UCSD-AML1 (cell line): ENCODE measurements around the gene CRACR2B.

Source experiments
- DNase-seq: peaks from one replicate; lab custom pipeline; 2025; ENCODE audit not compliant: unreplicated experiment; lab: John Stamatoyannopoulos, UW

Gene CRACR2B

GRCh38 chr11:825366-826226 lies 2.1 kb upstream of the CRACR2B start:
- DNase-seq = no peak

- no peak for DNase-seq
These were observed 1.5 kb upstream of the CRACR2B start for GRCh38 chr11:826227-826621.

GRCh38 chr11:826836-827145 lies 928 bp upstream of the CRACR2B start:
- no peak for DNase-seq

- peak; percentile 67 for DNase-seq
These were observed 398 bp upstream of the CRACR2B start for GRCh38 chr11:827146-827896.

- no peak for DNase-seq
These were observed 922 bp downstream of the CRACR2B start for GRCh38 chr11:828506-829175.

- peak; percentile 68 for DNase-seq
These were observed 1.6 kb downstream of the CRACR2B start for GRCh38 chr11:829176-829846.

- no peak for DNase-seq
These were observed 2.2 kb downstream of the CRACR2B start for GRCh38 chr11:829847-830294.

- DNase-seq = no peak
These were observed 2.8 kb downstream of the CRACR2B start for GRCh38 chr11:830295-831117.

GRCh38 chr11:831118-831864 lies 3.6 kb downstream of the CRACR2B start:
- DNase-seq = no peak

GRCh38 chr11:831961-832528 lies 4.3 kb downstream of the CRACR2B start:
- DNase-seq = no peak

- DNase-seq = peak; percentile 73
These were observed 4.9 kb downstream of the CRACR2B start, which contains the start of gene CD151 for GRCh38 chr11:832529-833113. Gene CD151 (plus strand): TSS chr11:832952. CDS start chr11:836070, 3,118 bp downstream.

GRCh38 chr11:833114-833791 lies 5.5 kb downstream of the CRACR2B start:
- DNase-seq = peak; percentile 66

GRCh38 chr11:833849-834311 lies 6.2 kb downstream of the CRACR2B start:
- no peak for DNase-seq

GRCh38 chr11:834371-835316 lies 6.9 kb downstream of the CRACR2B start:
- peak; percentile 38 for DNase-seq

- DNase-seq = no peak
These were observed 8.6 kb downstream of the CRACR2B start for GRCh38 chr11:836274-836673.

- no peak for DNase-seq
These were observed 9.0 kb downstream of the CRACR2B start for GRCh38 chr11:836700-837099.
